Ovary (tissue), 9 donors: ENCODE measurements around the gene WEE1. TPM values are rescaled to one million over a fixed set of nuclear protein-coding genes. Genes with fewer than 3 reads are reported as not detected.
"Not testable (repeated sequence)": the region's sequence is repeated elsewhere in the genome, so short reads cannot be mapped to it uniquely, and the experiment has no call there.

Experiments used
- DNase-seq, 5 donors: peaks; one replicate each; pipeline ENCODE4 v3.0.0-alpha.2; 2019 to 2020
- H3K27ac ChIP-seq, 2 donors: fragments of 200-600 bp; one replicate each; pipeline versions ENCODE4 v1.5.1 to v1.8.0; 2019 to 2022
- H3K27me3 ChIP-seq: fragments of 200-600 bp; one replicate; pipeline ENCODE4 v1.8.0; 2022
- H3K36me3 ChIP-seq: fragments of 200-600 bp; sonication (generic); one replicate; pipeline ENCODE4 v1.5.1; 2019
- H3K4me1 ChIP-seq: one replicate; pipeline ENCODE4 v1.8.1; 2013; ENCODE audit warnings: mild to moderate bottlenecking, moderate library complexity; ENCODE audit not compliant: insufficient read depth
- H3K4me3 ChIP-seq: fragments of 200-600 bp; sonication (generic); one replicate; pipeline ENCODE4 v1.5.1; 2017
- H3K9me3 ChIP-seq, 2 donors: fragments of 200-600 bp in 1 of 2; sonication (generic) in 1 of 2; one replicate each; pipeline versions ENCODE4 v1.5.1 to v1.8.1; 2013 to 2019; ENCODE audit warnings: mild to moderate bottlenecking in 1 of 2, moderate library complexity in 1 of 2
- EP300 ChIP-seq: sonication (generic); formaldehyde crosslinking; IDR thresholded peaks from one replicate; pipeline ENCODE4 v1.6.1; 2017; ENCODE audit warnings: antibody characterized with exemption
- POLR2A ChIP-seq: fragments of 450-650 bp; IDR thresholded peaks from one replicate; pipeline ENCODE4 v1.6.1; 2017; ENCODE audit warnings: antibody characterized with exemption, mild to moderate bottlenecking, moderate library complexity
- WGBS, 3 donors: extraction: QIAGEN DNeasy Blood & Tissue Kit in 1 of 3; methylation state at CpG; one replicate each; pipeline versions ENCODE4 v1.1.5 to v1.1.7; 2013 to 2017; 5-methylcytosine and 5-hydroxymethylcytosine counted together
- intact Hi-C, 4 donors: fragments of 100-400 bp; cut with DNase I; formaldehyde crosslinking; loops; one replicate each; pipeline versions ENCODE4 v1.11.0 to v1.15.1; 2022 to 2023
- polyA plus RNA-seq, 2 donors: library from polyadenylated mRNA; stranded (reverse); fragments of 200-250 nt in 1 of 2; fragments of 350-450 nt in 1 of 2; fragmentation: Illumina TruSeq in 1 of 2; extraction: RNeasy Lipid Tissue Mini Kit (QIAGEN cat#74804) in 1 of 2; gene quantifications; one replicate each; pipeline ENCODE4 v1.2.3, GENCODE V29; 2013 to 2014
- total RNA-seq, 7 donors: library from RNA; depleted of rRNA in 2 of 7; stranded (reverse); fragments of >200 nt in 2 of 7; fragmentation: NEBNext Ultra II Directional in 3 of 7; extraction: Animal tissue kit (Norgen Biotek cat#: 25700) in 3 of 7; gene quantifications; one replicate each; pipeline versions ENCODE4 v1.1.0 to v1.2.4, GENCODE V29; 2016 to 2023
- TF ChIP-seq, protein P1 (sequence below), 3 donors: fragments of 450-650 bp in 2 of 3; fragments of 200-600 bp in 1 of 3; IDR thresholded peaks; one replicate each; pipeline versions ENCODE4 v1.5.1 to v1.8.0; 2016 to 2022; ENCODE audit warnings: antibody characterized with exemption in 3 of 3, mild to moderate bottlenecking in 1 of 3
- donor health status: DM: no; HTN: no; CAD: no; lungs with moderate emphysema.
- donor health status: DM: no; HTN: no; CAD: no.
- donor health status: Bipolar disorder and iron deficiency.
- donor health status: DM: yes; HTN: yes; CAD: no.
- donor health status: DM: no; HTN: no; CAD: no.
- donor health status: DM: yes; HTN: yes; CAD: no.

Gene WEE1
- total and polyA plus RNA-seq, 9 donors: 10.5 to 55.4 (median 21.6) TPM

DNA sequence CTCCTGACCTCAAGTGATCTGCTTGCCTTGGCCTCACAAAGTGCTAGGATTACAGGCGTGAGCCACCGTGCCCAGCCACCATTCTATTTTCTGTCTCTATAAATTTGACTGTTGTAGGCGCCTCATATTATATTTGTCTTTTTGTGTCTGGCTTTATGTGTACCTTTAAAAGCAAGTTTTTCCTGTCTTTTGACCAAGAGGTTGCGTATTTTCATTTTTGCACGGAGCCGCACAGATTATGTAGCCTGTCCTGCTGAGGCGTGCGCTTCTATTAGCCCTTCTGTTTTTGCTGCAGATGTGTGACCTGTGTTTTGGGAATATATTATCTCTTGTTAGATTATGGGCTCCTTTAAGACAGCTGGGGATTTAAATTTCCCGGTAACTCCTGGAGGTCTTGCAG lies 40.4 kb upstream of the WEE1 start:
- no peak for DNase-seq
- H3K4me1 ChIP-seq: peaks cover 2% of the 10 kb centered on the region
- intact Hi-C loops: no loop called here
- H3K27me3 ChIP-seq: no peaks in the 10 kb centered on the region
- no peaks in the 10 kb centered on the region for H3K36me3 ChIP-seq
- no peak overlapping the region for H3K4me3 ChIP-seq
- 32 to 64% (median 46%) methylated on average over 9 of the region's 9 CpGs for WGBS, 3 donors
- no peak overlapping the region for H3K27ac ChIP-seq
- no peaks in the 10 kb centered on the region for H3K9me3 ChIP-seq
- TF ChIP-seq, protein P1, sequence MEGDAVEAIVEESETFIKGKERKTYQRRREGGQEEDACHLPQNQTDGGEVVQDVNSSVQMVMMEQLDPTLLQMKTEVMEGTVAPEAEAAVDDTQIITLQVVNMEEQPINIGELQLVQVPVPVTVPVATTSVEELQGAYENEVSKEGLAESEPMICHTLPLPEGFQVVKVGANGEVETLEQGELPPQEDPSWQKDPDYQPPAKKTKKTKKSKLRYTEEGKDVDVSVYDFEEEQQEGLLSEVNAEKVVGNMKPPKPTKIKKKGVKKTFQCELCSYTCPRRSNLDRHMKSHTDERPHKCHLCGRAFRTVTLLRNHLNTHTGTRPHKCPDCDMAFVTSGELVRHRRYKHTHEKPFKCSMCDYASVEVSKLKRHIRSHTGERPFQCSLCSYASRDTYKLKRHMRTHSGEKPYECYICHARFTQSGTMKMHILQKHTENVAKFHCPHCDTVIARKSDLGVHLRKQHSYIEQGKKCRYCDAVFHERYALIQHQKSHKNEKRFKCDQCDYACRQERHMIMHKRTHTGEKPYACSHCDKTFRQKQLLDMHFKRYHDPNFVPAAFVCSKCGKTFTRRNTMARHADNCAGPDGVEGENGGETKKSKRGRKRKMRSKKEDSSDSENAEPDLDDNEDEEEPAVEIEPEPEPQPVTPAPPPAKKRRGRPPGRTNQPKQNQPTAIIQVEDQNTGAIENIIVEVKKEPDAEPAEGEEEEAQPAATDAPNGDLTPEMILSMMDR (IDR thresholded peaks at IDR 0.05): no peak
- TF ChIP-seq EP300: no peak
- TF ChIP-seq POLR2A: no peak

DNA sequence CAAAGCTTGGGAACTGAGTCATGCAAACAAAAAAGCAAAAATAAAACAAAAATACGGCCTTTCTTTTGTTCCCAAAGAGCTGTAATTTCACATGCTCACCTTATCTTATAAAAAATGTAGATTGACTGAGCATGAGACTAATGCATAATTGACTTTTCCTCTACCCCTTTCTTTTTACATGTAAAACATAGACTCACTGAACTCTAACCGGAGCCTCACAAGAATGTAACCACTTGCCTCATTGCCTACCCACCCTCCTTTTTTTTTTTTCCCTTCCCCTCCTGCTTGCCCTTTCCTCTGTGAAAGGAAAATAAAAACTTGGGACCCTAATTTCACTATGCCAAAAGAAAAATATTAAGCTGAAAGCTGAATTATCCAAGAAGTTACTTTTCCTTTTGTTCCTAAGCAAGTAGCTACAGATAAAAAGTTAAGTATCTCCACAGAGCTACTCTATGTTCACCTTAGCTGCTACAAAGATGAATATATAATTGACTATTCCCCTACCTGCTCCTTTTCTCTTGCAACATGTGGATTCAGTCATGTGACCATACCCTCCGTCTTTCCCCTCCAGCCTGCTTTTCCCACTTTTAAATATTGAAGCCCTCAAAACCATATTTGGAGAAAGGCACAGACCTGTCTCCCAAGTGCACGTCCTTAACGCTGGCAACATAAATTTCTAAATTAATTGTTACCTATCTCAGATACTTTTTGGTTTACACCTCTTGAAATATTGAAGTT lies 39.6 kb upstream of the WEE1 start:
- intact Hi-C loops: no loop called here
- no peaks in the 10 kb centered on the region for H3K4me1 ChIP-seq
- H3K4me3 ChIP-seq: no peak overlapping the region
- TF ChIP-seq, protein P1 (IDR thresholded peaks at IDR 0.05): no peak
- TF ChIP-seq EP300 (no peak), POLR2A (no peak)
- no peak for DNase-seq
- WGBS, 3 donors: 41 to 54% (median 45%) methylated on average over 5 of the region's 5 CpGs
- H3K27me3 ChIP-seq: no peaks in the 10 kb centered on the region
- H3K36me3 ChIP-seq: no peaks in the 10 kb centered on the region
- no peaks in the 10 kb centered on the region for H3K9me3 ChIP-seq
- H3K27ac ChIP-seq: no peak overlapping the region

DNA sequence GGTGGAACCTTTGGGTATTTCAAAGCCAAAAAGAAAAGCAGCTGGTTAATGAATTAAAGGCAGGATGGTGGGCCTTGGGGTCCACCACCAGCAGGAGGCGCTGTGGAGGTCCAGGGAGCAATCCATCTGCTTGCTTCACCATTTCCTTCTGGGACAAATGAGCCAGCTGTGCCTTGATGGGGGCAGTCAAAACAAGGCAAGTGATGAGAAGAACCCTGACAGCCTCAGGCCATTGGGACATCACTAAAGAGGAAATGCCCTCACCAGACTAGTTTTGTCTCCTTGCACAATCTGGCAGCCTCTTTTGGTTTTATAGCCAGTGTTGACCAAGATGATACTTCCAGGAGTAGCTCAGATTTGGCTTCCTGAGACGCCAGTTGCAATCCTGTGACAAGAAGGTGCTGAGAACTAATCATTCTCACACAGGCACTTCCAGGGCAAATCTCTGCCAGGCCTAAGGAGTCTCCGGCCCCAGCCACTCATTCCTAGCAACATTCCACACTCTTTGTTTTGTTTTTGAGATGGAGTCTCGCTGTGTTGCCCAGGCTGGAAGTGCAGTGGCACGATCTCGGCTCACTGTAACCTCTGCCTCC lies 38.2 kb upstream of the WEE1 start:
- Histone ChIP-seq H3K9me3 (no peaks in the 10 kb centered on the region), H3K4me1 (no peaks in the 10 kb centered on the region), H3K27ac (no peak overlapping the region), H3K4me3 (no peak overlapping the region), H3K27me3 (no peaks in the 10 kb centered on the region), H3K36me3 (no peaks in the 10 kb centered on the region)
- DNase-seq: peak in 4 of 5 donors; percentile 42 to 71 (median 59)
- 73 to 77% (median 76%) methylated on average over 6 of the region's 6 CpGs for WGBS, 3 donors
- intact Hi-C loops: no loop called here
- TF ChIP-seq EP300 (no peak), POLR2A (no peak)
- TF ChIP-seq, protein P1 (IDR thresholded peaks at IDR 0.05): peak in 1 of 3 donors; percentile 46

DNA sequence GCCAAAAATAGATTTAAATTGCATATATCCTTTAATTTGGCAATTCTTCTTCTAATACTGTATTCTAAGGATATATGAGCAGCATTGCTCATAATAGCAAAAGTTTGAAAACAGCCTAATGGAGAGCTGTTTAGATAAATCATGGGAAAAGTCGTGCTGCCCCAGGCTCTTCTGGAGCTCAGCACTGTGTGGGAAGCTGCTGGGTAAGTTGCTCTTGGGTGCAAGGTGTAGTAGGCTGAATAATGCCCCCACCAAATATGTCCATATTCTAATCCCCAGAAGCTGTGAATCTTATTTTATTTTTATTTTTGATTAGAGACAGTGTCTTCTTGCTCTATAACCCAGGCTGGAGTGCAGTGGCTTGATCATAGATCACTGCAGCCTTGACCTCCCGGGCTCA lies 34.9 kb upstream of the WEE1 start:
- TF ChIP-seq POLR2A (no peak), EP300 (no peak)
- TF ChIP-seq, protein P1 (IDR thresholded peaks at IDR 0.05): no peak

DNA sequence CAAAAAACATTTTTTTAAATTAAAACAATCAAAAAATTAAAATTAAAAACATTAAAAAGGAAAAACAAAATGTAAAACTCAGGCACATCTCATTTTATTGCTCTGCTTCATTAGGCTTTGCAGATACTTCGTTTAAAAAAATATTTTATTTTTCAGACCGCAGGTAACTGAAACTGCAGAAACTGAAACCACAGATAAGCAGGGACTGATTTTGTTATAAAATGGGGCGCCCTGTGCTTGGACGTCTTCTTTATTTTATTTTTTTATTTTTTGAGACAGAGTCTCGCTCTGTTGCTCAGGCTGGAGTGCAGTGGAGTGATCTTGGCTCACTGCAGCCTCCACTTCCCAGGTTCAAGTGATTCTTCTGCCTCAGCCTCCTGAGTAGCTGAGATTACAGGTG lies 24.3 kb upstream of the WEE1 start:
- H3K36me3 ChIP-seq, H3K4me1 ChIP-seq, H3K27ac ChIP-seq, H3K27me3 ChIP-seq, H3K4me3 ChIP-seq, H3K9me3 ChIP-seq, intact Hi-C loops, DNase-seq: not testable (repeated sequence)
- WGBS, 3 donors: 61 to 74% (median 73%) methylated on average over 5 of the region's 5 CpGs

More for the DNA sequence above, 34.9 kb upstream of the WEE1 start:
- DNase-seq: no peak
- no peaks in the 10 kb centered on the region for H3K4me1 ChIP-seq
- H3K27ac ChIP-seq: no peak overlapping the region
- H3K36me3 ChIP-seq: no peaks in the 10 kb centered on the region
- no peaks in the 10 kb centered on the region for H3K27me3 ChIP-seq
- WGBS, 3 donors: 63 to 72% (median 66%) methylated on average over 2 of the region's 2 CpGs
- intact Hi-C loops: no loop called here
- H3K9me3 ChIP-seq: no peaks in the 10 kb centered on the region
- H3K4me3 ChIP-seq: no peak overlapping the region
